ENCODE data around the gene PPT2. TPM values are rescaled to one million over a fixed set of nuclear protein-coding genes. Genes with fewer than 3 reads are reported as not detected.
A peak's percentile ranks its signal among the peaks of the same experiment; 100 is the strongest.
"Not testable (repeated sequence)": the region's sequence is repeated elsewhere in the genome, so short reads cannot be mapped to it uniquely, and the experiment has no call there.

PPT2 gene
- total and polyA plus RNA-seq, 4 donors: 4.3 to 37.6 (median 27.9) TPM

DNA sequence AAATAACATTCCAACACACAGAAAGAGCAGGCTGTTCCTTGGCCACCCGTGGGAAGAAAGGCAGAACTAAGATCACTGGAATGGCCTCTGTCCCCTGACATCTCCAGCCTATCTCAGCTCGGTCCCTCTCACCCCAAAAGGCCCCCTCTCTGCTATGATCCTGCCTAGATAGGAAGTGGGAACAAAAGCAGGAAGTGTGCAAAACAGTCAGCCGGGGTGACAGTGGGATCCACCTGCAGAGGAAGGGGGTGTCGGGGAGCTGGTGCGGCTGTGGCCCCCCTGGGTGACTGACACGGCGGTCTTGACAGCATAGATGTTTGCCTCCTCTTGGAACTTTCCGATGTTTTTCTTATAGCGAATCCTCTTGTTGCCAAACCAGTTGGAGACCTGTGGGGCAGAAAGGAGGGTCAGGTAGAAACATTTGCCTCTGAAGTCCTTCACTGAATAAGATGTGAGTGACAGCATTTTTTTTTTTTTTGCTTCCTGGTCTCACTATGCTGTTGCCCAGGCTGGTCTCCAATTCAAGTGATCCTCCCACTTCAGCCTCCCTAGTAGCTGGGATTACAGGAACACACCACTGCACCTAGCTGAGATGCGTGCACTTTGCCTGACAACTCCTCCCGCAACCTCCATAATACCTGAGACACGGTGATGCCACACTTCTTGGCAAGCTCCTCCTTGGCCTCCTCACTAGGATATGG lies 33.2 kb downstream of the PPT2 start:
- no peak overlapping the region for H3K27ac ChIP-seq (ENCODE audit: low read depth in 1 of 2, low read length in 2 of 2)
- ATAC-seq (ENCODE audit: low FRiP score) (no peak), DNase-seq (peak in 1 of 2 donors; percentile 37)
- H3K27me3 ChIP-seq (ENCODE audit: control insufficient read depth in 1 of 2, insufficient read depth in 2 of 2, low read length in 1 of 2): no peaks in the 10 kb centered on the region
- no peaks in the 10 kb centered on the region for H3K36me3 ChIP-seq (ENCODE audit: control insufficient read depth in 1 of 2, insufficient read depth in 2 of 2, low read length in 1 of 2)
- intact Hi-C loops (cut with DNase I): no loop called here
- no peak overlapping the region for H3K4me3 ChIP-seq (ENCODE audit: low read length in 2 of 2)
- 76 to 79% methylated on average over 12 of the region's 12 CpGs for WGBS, 2 donors
- no peaks in the 10 kb centered on the region for H3K9me3 ChIP-seq (ENCODE audit: control insufficient read depth, low read length)
- H3K4me1 ChIP-seq (ENCODE audit: control insufficient read depth in 1 of 2, insufficient read depth in 2 of 2, low read length in 2 of 2): no peaks in the 10 kb centered on the region

- H3K27me3 ChIP-seq (ENCODE audit: control insufficient read depth in 1 of 2, insufficient read depth in 2 of 2, low read length in 1 of 2); H3K27ac ChIP-seq (ENCODE audit: low read depth in 1 of 2, low read length in 2 of 2); intact Hi-C loops (cut with DNase I); H3K4me1 ChIP-seq (ENCODE audit: control insufficient read depth in 1 of 2, insufficient read depth in 2 of 2, low read length in 2 of 2); H3K9me3 ChIP-seq (ENCODE audit: control insufficient read depth, low read length); H3K4me3 ChIP-seq (ENCODE audit: low read length in 2 of 2); ATAC-seq (ENCODE audit: low FRiP score); H3K36me3 ChIP-seq (ENCODE audit: control insufficient read depth in 1 of 2, insufficient read depth in 2 of 2, low read length in 1 of 2): not testable (repeated sequence)
- WGBS, 2 donors: 61 to 68% methylated on average over 18 of the region's 18 CpGs
- DNase-seq: peak in 1 of 2 donors; percentile 61
These were observed 33.9 kb downstream of the PPT2 start for GRCh38 chr6:32187725-32188380.

GRCh38 chr6:32188381-32189068 lies 34.6 kb downstream of the PPT2 start:
- Histone ChIP-seq H3K4me1 (ENCODE audit: control insufficient read depth in 1 of 2, insufficient read depth in 2 of 2, low read length in 2 of 2) (no peaks in the 10 kb centered on the region), H3K9me3 (ENCODE audit: control insufficient read depth, low read length) (no peaks in the 10 kb centered on the region), H3K4me3 (ENCODE audit: low read length in 2 of 2) (peak overlapping the region in 1 of 2 donors; percentile 87), H3K27me3 (ENCODE audit: control insufficient read depth in 1 of 2, insufficient read depth in 2 of 2, low read length in 1 of 2) (no peaks in the 10 kb centered on the region), H3K36me3 (ENCODE audit: control insufficient read depth in 1 of 2, insufficient read depth in 2 of 2, low read length in 1 of 2) (no peaks in the 10 kb centered on the region), H3K27ac (ENCODE audit: low read depth in 1 of 2, low read length in 2 of 2) (peak overlapping the region; percentile 20 to 78)
- DNase-seq: peak in 1 of 2 donors; percentile 59
- intact Hi-C loops (cut with DNase I): no loop called here
- no peak for ATAC-seq (ENCODE audit: low FRiP score)
- WGBS, 2 donors: 6 to 9% methylated on average over 11 to 13 of the region's 13 CpGs

DNA sequence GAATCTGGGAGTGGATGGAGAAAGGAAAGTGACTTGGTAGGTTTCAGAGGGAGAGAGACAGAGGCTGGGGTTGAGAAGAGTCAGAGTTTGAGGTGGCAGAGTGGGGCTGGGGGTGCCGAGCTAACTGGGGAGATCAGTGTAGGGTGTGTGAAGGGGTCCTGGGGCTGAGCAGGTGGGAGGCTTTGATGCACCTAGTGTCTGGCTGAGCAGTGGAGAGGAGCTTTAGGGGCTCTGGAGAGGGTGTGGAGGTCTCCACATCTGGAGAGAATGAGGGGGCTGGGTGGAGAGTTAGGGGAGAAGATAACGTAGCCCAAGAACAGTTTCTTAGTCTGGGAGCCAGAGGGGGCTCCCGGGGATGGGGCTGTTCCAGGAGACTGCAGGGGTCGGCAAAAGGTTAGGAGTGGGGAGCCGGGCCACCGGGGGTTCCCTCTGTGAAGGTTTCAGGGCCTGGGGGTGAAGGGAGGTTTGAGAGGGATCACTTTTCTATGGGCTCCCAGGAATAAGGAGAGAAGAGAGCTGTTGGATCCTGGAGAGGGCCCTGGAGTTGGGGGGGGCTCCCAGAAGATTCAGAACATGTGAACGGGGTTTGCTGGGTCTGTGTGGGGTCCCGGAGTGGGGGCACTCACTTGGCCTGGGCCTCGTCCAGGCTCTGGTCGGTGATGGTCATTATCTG lies 35.3 kb downstream of the PPT2 start:
- H3K9me3 ChIP-seq (ENCODE audit: control insufficient read depth, low read length): no peaks in the 10 kb centered on the region
- no peaks in the 10 kb centered on the region for H3K27me3 ChIP-seq (ENCODE audit: control insufficient read depth in 1 of 2, insufficient read depth in 2 of 2, low read length in 1 of 2)
- WGBS, 2 donors: 1 to 2% methylated on average over 10 of the region's 10 CpGs
- peak overlapping the region; percentile 60 to 78 for H3K27ac ChIP-seq (ENCODE audit: low read depth in 1 of 2, low read length in 2 of 2)
- ATAC-seq (ENCODE audit: low FRiP score) (no peak), DNase-seq (peak in 1 of 2 donors; percentile 64)
- no peaks in the 10 kb centered on the region for H3K36me3 ChIP-seq (ENCODE audit: control insufficient read depth in 1 of 2, insufficient read depth in 2 of 2, low read length in 1 of 2)
- intact Hi-C loops (cut with DNase I): no loop called here
- peak overlapping the region; percentile 87 to 89 for H3K4me3 ChIP-seq (ENCODE audit: low read length in 2 of 2)
- no peaks in the 10 kb centered on the region for H3K4me1 ChIP-seq (ENCODE audit: control insufficient read depth in 1 of 2, insufficient read depth in 2 of 2, low read length in 2 of 2)

GRCh38 chr6:32189742-32190053 lies 35.8 kb downstream of the PPT2 start:
- Histone ChIP-seq H3K4me1 (ENCODE audit: control insufficient read depth in 1 of 2, insufficient read depth in 2 of 2, low read length in 2 of 2) (no peaks in the 10 kb centered on the region), H3K36me3 (ENCODE audit: control insufficient read depth in 1 of 2, insufficient read depth in 2 of 2, low read length in 1 of 2) (no peaks in the 10 kb centered on the region), H3K4me3 (ENCODE audit: low read length in 2 of 2) (peak overlapping the region; percentile 87 to 89), H3K9me3 (ENCODE audit: control insufficient read depth, low read length) (no peaks in the 10 kb centered on the region), H3K27ac (ENCODE audit: low read depth in 1 of 2, low read length in 2 of 2) (peak overlapping the region; percentile 30 to 60), H3K27me3 (ENCODE audit: control insufficient read depth in 1 of 2, insufficient read depth in 2 of 2, low read length in 1 of 2) (no peaks in the 10 kb centered on the region)
- ATAC-seq (ENCODE audit: low FRiP score) (peak; percentile 4), DNase-seq (peak; percentile 60 to 80)
- WGBS, 2 donors: 10 to 20% methylated on average over 14 to 23 of the region's 23 CpGs
- intact Hi-C loops (cut with DNase I): loop anchor here (10.0 kb wide), 2 partner anchors 785 to 1015 kb away; partner anchors contain the start of genes HSD17B8 (in 1 of the 2), RING1 (in 1 of the 2), RXRB (in 1 of the 2) and SLC39A7 (in 1 of the 2)

DNA sequence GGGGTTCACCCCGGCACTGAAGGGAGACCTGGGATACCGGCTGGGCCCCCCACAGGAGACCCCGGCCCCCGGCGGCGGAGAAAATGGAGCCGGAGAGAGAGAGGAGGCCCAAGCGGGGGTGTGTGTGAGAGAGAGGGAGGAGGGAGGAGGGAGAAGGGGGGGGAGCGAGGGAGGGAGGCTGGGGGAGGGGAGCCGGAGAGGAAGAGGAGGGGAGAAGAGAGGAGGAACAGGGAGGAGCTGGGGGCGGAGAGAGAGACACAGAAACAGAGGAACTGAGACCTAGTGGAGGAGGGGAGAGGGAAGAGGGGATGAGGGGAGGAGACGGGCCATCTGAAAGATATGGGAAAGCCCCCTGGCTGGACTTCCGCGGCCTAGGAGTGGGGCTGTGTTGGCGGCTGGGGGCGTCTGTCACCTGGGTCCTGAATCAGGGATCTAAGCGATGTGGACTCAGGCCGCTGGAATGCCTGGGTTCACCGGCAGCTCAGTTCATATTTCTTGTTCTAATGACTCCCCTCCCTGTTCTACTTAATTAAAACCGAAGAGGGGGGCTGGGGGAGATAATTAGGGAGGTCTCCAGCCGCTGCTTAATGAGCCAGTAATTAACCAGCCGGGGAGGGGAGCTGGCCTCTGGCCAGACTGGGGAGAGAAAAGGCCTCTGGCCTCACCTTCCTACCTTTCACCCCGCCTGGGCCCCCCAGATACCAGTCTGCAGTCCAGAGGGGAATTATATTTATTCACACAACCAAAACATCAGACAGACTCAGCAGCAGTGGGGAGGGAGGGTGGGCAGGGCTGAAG lies 36.3 kb downstream of the PPT2 start, which contains the start of gene PBX2:
PBX2 (minus strand) TSS at position 149 of the 798 bp plus-strand sequence. CDS start 287 bp downstream, outside the sequence.
- Histone ChIP-seq H3K27ac (ENCODE audit: low read depth in 1 of 2, low read length in 2 of 2) (peak within 1 kb of the TSS; percentile 60 to 78), H3K4me3 (ENCODE audit: low read length in 2 of 2) (peak within 1 kb of the TSS; percentile 87 to 89), H3K4me1 (ENCODE audit: control insufficient read depth in 1 of 2, insufficient read depth in 2 of 2, low read length in 2 of 2) (no peaks in the 10 kb centered on the region), H3K9me3 (ENCODE audit: control insufficient read depth, low read length) (no peaks in the 10 kb centered on the region), H3K27me3 (ENCODE audit: control insufficient read depth in 1 of 2, insufficient read depth in 2 of 2, low read length in 1 of 2) (no peaks in the 10 kb centered on the region), H3K36me3 (ENCODE audit: control insufficient read depth in 1 of 2, insufficient read depth in 2 of 2, low read length in 1 of 2) (no peaks in the 10 kb centered on the region)
- DNase-seq (peak; percentile 95 to 96), ATAC-seq (ENCODE audit: low FRiP score) (peak; percentile 85)
- intact Hi-C loops (cut with DNase I): loop anchor here (10.0 kb wide), 2 partner anchors 785 to 1015 kb away; partner anchors contain the start of genes HSD17B8 (in 1 of the 2), RING1 (in 1 of the 2), RXRB (in 1 of the 2) and SLC39A7 (in 1 of the 2)
- WGBS, 2 donors: 0 to 1% methylated on average over 18 to 23 of the region's 23 CpGs

- WGBS, 2 donors: 70 to 76% methylated on average over 8 of the region's 8 CpGs
These were observed 37.2 kb downstream of the PPT2 start for GRCh38 chr6:32190911-32191677.

More at GRCh38 chr6:32190911-32191677, 37.2 kb downstream of the PPT2 start:
- Histone ChIP-seq H3K9me3 (ENCODE audit: control insufficient read depth, low read length) (no peaks in the 10 kb centered on the region), H3K27ac (ENCODE audit: low read depth in 1 of 2, low read length in 2 of 2) (peak overlapping the region in 1 of 2 donors; percentile 76), H3K27me3 (ENCODE audit: control insufficient read depth in 1 of 2, insufficient read depth in 2 of 2, low read length in 1 of 2) (no peaks in the 10 kb centered on the region), H3K4me3 (ENCODE audit: low read length in 2 of 2) (no peak overlapping the region), H3K36me3 (ENCODE audit: control insufficient read depth in 1 of 2, insufficient read depth in 2 of 2, low read length in 1 of 2) (no peaks in the 10 kb centered on the region), H3K4me1 (ENCODE audit: control insufficient read depth in 1 of 2, insufficient read depth in 2 of 2, low read length in 2 of 2) (no peaks in the 10 kb centered on the region)
- ATAC-seq (ENCODE audit: low FRiP score) (no peak), DNase-seq (no peak)
- intact Hi-C loops (cut with DNase I): loop anchor here (10.0 kb wide), 2 partner anchors 784 to 1014 kb away; partner anchors contain the start of genes HSD17B8 (in 1 of the 2), RING1 (in 1 of the 2), RXRB (in 1 of the 2) and SLC39A7 (in 1 of the 2)

All from aorta (tissue), 5 donors.